GM18517 (cell line): ENCODE data around the gene SMARCC1.

ENCODE experiments used
- ATAC-seq: cut with Tn5 transposase; IDR thresholded peaks from one replicate; pipeline ENCODE4 v1.9.1; 2021; ENCODE audit warnings: mild to moderate bottlenecking, moderate library complexity; ENCODE audit not compliant: unreplicated experiment

Gene SMARCC1

GRCh38 chr3:47636225-47636624, 145.5 kb downstream of the SMARCC1 start:
- no peak for ATAC-seq

- no peak for ATAC-seq
These were observed 146.2 kb downstream of the SMARCC1 start for GRCh38 chr3:47635536-47635935.

- no peak for ATAC-seq
These were observed 146.7 kb downstream of the SMARCC1 start for GRCh38 chr3:47634996-47635395.

- no peak for ATAC-seq
These were observed 150.9 kb downstream of the SMARCC1 start for GRCh38 chr3:47630810-47631209.

GRCh38 chr3:47629770-47630169, 151.9 kb downstream of the SMARCC1 start:
- ATAC-seq = no peak

GRCh38 chr3:47628426-47628825, 153.3 kb downstream of the SMARCC1 start:
- ATAC-seq = no peak

- no peak for ATAC-seq
These were observed 158.8 kb downstream of the SMARCC1 start for GRCh38 chr3:47622671-47623461.

GRCh38 chr3:47617086-47618010, 164.3 kb downstream of the SMARCC1 start:
- no peak for ATAC-seq

- ATAC-seq = no peak
These were observed 166.9 kb downstream of the SMARCC1 start for GRCh38 chr3:47614788-47615187.

GRCh38 chr3:47613722-47614121, 168.0 kb downstream of the SMARCC1 start:
- ATAC-seq = no peak

- no peak for ATAC-seq
These were observed 168.8 kb downstream of the SMARCC1 start for GRCh38 chr3:47612879-47613278.

- no peak for ATAC-seq
These were observed 169.5 kb downstream of the SMARCC1 start for GRCh38 chr3:47612178-47612577.

GRCh38 chr3:47611576-47611975, 170.1 kb downstream of the SMARCC1 start:
- no peak for ATAC-seq

- ATAC-seq = no peak
These were observed 171.1 kb downstream of the SMARCC1 start for GRCh38 chr3:47610583-47610982.

- no peak for ATAC-seq
These were observed 174.4 kb downstream of the SMARCC1 start for GRCh38 chr3:47607335-47607734.

GRCh38 chr3:47606165-47606564, 175.5 kb downstream of the SMARCC1 start:
- no peak for ATAC-seq

- ATAC-seq = no peak
These were observed 176.0 kb downstream of the SMARCC1 start for GRCh38 chr3:47605652-47606051.

- no peak for ATAC-seq
These were observed 177.5 kb downstream of the SMARCC1 start for GRCh38 chr3:47604145-47604544.

GRCh38 chr3:47603332-47603731, 178.4 kb downstream of the SMARCC1 start:
- no peak for ATAC-seq

- no peak for ATAC-seq
These were observed 180.4 kb downstream of the SMARCC1 start for GRCh38 chr3:47601281-47601680.

- no peak for ATAC-seq
These were observed 186.9 kb downstream of the SMARCC1 start for GRCh38 chr3:47594792-47595191.
